ENCODE data around the gene ZNF100.
"Not testable (repeated sequence)": the region's sequence is repeated elsewhere in the genome, so short reads cannot be mapped to it uniquely, and the experiment has no call there.

ZNF100 gene

GRCh38 chr19:21713761-21714160 is 53.6 kb downstream of the ZNF100 start:
- in situ Hi-C loops (cut with MboI; ENCODE audit: low pct_unique_long_range_greater_than_20kb, low sequenced_read_pairs, unreplicated experiment) = no loop called here
- no peak for DNase-seq (ENCODE audit: low spot score)
- TF ChIP-seq CTCF (IDR thresholded peaks at IDR 0.05; ENCODE audit: extremely low read depth, insufficient read depth, missing control alignments) = no peak

GRCh38 chr19:21709464-21709863 is 57.9 kb downstream of the ZNF100 start:
- DNase-seq (ENCODE audit: low spot score) = no peak
- in situ Hi-C loops (cut with MboI; ENCODE audit: low pct_unique_long_range_greater_than_20kb, low sequenced_read_pairs, unreplicated experiment) = no loop called here
- TF ChIP-seq CTCF (IDR thresholded peaks at IDR 0.05; ENCODE audit: extremely low read depth, insufficient read depth, missing control alignments) = no peak

GRCh38 chr19:21707878-21708277 is 59.5 kb downstream of the ZNF100 start:
- in situ Hi-C loops (cut with MboI; ENCODE audit: low pct_unique_long_range_greater_than_20kb, low sequenced_read_pairs, unreplicated experiment); DNase-seq (ENCODE audit: low spot score): not testable (repeated sequence)

GRCh38 chr19:21707065-21707464 is 60.3 kb downstream of the ZNF100 start:
- TF ChIP-seq CTCF (IDR thresholded peaks at IDR 0.05; ENCODE audit: extremely low read depth, insufficient read depth, missing control alignments) = no peak
- in situ Hi-C loops (cut with MboI; ENCODE audit: low pct_unique_long_range_greater_than_20kb, low sequenced_read_pairs, unreplicated experiment) = no loop called here
- no peak for DNase-seq (ENCODE audit: low spot score)

- no peak for TF ChIP-seq CTCF (IDR thresholded peaks at IDR 0.05; ENCODE audit: extremely low read depth, insufficient read depth, missing control alignments)
- no peak for DNase-seq (ENCODE audit: low spot score)
- in situ Hi-C loops (cut with MboI; ENCODE audit: low pct_unique_long_range_greater_than_20kb, low sequenced_read_pairs, unreplicated experiment) = no loop called here
Measured at GRCh38 chr19:21705393-21705792, 62.0 kb downstream of the ZNF100 start.

GRCh38 chr19:21704320-21704719 is 63.1 kb downstream of the ZNF100 start:
- in situ Hi-C loops (cut with MboI; ENCODE audit: low pct_unique_long_range_greater_than_20kb, low sequenced_read_pairs, unreplicated experiment) = no loop called here
- DNase-seq (ENCODE audit: low spot score) = no peak
- TF ChIP-seq CTCF (IDR thresholded peaks at IDR 0.05; ENCODE audit: extremely low read depth, insufficient read depth, missing control alignments) = no peak

GRCh38 chr19:21699197-21699596 is 68.2 kb downstream of the ZNF100 start:
- in situ Hi-C loops (cut with MboI; ENCODE audit: low pct_unique_long_range_greater_than_20kb, low sequenced_read_pairs, unreplicated experiment) = no loop called here
- DNase-seq (ENCODE audit: low spot score) = no peak
- TF ChIP-seq CTCF (IDR thresholded peaks at IDR 0.05; ENCODE audit: extremely low read depth, insufficient read depth, missing control alignments) = no peak
